Kidney (tissue), 14 donors: Measurements from ENCODE around the gene ZFPM1. TPM values are rescaled to one million over a fixed set of nuclear protein-coding genes. Genes with fewer than 3 reads are reported as not detected.

Source experiments
- DNase-seq, 5 donors: peaks; one replicate each; pipeline ENCODE4 v3.0.0-alpha.2; 2013 to 2020
- FAIRE-seq: peaks from 2 replicates; lab custom pipeline; 2012; peaks lifted over from hg19 to GRCh38; lab: Jason Lieb, UNC
- H3K27ac ChIP-seq, 2 donors: one replicate each; pipeline ENCODE4 v1.7.0; 2013; ENCODE audit warnings: low read depth in 2 of 2, low read length in 2 of 2, inconsistent platforms in 1 of 2
- H3K27me3 ChIP-seq: one replicate; pipeline ENCODE4 v1.7.1; 2013; ENCODE audit warnings: low read length, inconsistent platforms; ENCODE audit not compliant: control insufficient read depth, insufficient read depth
- H3K36me3 ChIP-seq, 3 donors: one replicate each; pipeline versions ENCODE4 v1.7.0 to v1.7.1; 2013; ENCODE audit warnings: low read length in 3 of 3, control low read depth in 1 of 3, inconsistent platforms in 1 of 3; ENCODE audit not compliant: insufficient read depth in 3 of 3, control insufficient read depth in 2 of 3
- H3K4me1 ChIP-seq, 3 donors: one replicate each; pipeline versions ENCODE4 v1.7.0 to v1.7.1; 2013; ENCODE audit warnings: low read length in 3 of 3, inconsistent platforms in 1 of 3, low read depth in 1 of 3; ENCODE audit not compliant: control insufficient read depth in 2 of 3, insufficient read depth in 2 of 3
- H3K4me3 ChIP-seq, 3 donors: one replicate each; pipeline versions ENCODE4 v1.7.0 to v1.8.1; 2013; ENCODE audit warnings: low read length in 3 of 3, control low read depth in 1 of 3, inconsistent platforms in 1 of 3
- H3K9ac ChIP-seq, 3 donors: one replicate each; pipeline versions ENCODE4 v1.7.0 to v1.7.1; 2013; ENCODE audit warnings: low read length in 3 of 3, control low read depth in 1 of 3, inconsistent platforms in 1 of 3
- H3K9me3 ChIP-seq, 3 donors: one replicate each; pipeline versions ENCODE4 v1.7.0 to v1.7.1; 2013; ENCODE audit warnings: low read length in 3 of 3, control low read depth in 1 of 3, inconsistent platforms in 1 of 3; ENCODE audit not compliant: control insufficient read depth in 2 of 3, insufficient read depth in 1 of 3
- CTCF ChIP-seq: IDR thresholded peaks from 3 replicates; pipeline ENCODE4 v1.5.1; 2012; ENCODE audit warnings: mild to moderate bottlenecking, moderate library complexity, borderline replicate concordance; ENCODE audit not compliant: insufficient read depth; ENCODE audit errors: extremely low read depth
- intact Hi-C: fragments of 100-400 bp; cut with DNase I; formaldehyde crosslinking; loops from one replicate; pipeline ENCODE4 v1.11.1; 2022
- polyA plus RNA-seq: library from polyadenylated mRNA; stranded (reverse); fragments of 350-450 nt; fragmentation: Illumina TruSeq; extraction: RNeasy Lipid Tissue Mini Kit (QIAGEN cat#74804); gene quantifications from one replicate; pipeline ENCODE4 v1.2.3, GENCODE V29; 2014; ENCODE audit warnings: low read depth, low replicate concordance; ENCODE audit not compliant: insufficient read depth
- total RNA-seq: library from RNA; stranded (reverse); fragmentation: NEBNext Ultra II Directional; extraction: Animal tissue kit (Norgen Biotek cat#: 25700); gene quantifications from one replicate; pipeline ENCODE4 v1.2.1, GENCODE V29; 2021
- donor health status: control.
- donor health status: control.
- donor health status: control.
- donor health status: control.
- donor health status: control.
- donor health status: DM: yes; HTN: yes; CAD: no.
- donor health status: Normal renal cell carcinoma (clear cell type).

Gene ZFPM1
- total and polyA plus RNA-seq, 2 donors from 2014 or later: 1.9 to 9.2 TPM

GRCh38 chr16:88519240-88519639 is 66.2 kb downstream of the ZFPM1 start:
- Histone ChIP-seq H3K4me1 (no peaks in the 10 kb centered on the region), H3K4me3 (no peak overlapping the region), H3K9ac (no peak overlapping the region), H3K27ac (no peak overlapping the region), H3K36me3 (no peaks in the 10 kb centered on the region), H3K9me3 (no peaks in the 10 kb centered on the region), H3K27me3 (no peaks in the 10 kb centered on the region)
- no peak for DNase-seq
- no peak for TF ChIP-seq CTCF
- no peak for FAIRE-seq
- intact Hi-C loops: no loop called here

GRCh38 chr16:88519938-88520653 is 67.0 kb downstream of the ZFPM1 start:
- H3K4me3 ChIP-seq: no peak overlapping the region
- FAIRE-seq: no peak
- no peaks in the 10 kb centered on the region for H3K27me3 ChIP-seq
- intact Hi-C loops: no loop called here
- H3K4me1 ChIP-seq: peaks cover 0 to 6% (median 0%) of the 10 kb centered on the region in 3 donors
- TF ChIP-seq CTCF: no peak
- H3K9ac ChIP-seq: no peak overlapping the region
- no peaks in the 10 kb centered on the region for H3K9me3 ChIP-seq
- DNase-seq: no peak
- H3K27ac ChIP-seq: no peak overlapping the region
- H3K36me3 ChIP-seq: no peaks in the 10 kb centered on the region

- no peaks in the 10 kb centered on the region for H3K9me3 ChIP-seq
- no peak overlapping the region for H3K4me3 ChIP-seq
- intact Hi-C loops: no loop called here
- no peak overlapping the region for H3K27ac ChIP-seq
- DNase-seq: no peak
- H3K4me1 ChIP-seq: peaks cover 0 to 9% (median 0%) of the 10 kb centered on the region in 3 donors
- no peaks in the 10 kb centered on the region for H3K36me3 ChIP-seq
- no peak overlapping the region for H3K9ac ChIP-seq
- H3K27me3 ChIP-seq: no peaks in the 10 kb centered on the region
- TF ChIP-seq CTCF: no peak
- FAIRE-seq: no peak
Measured at GRCh38 chr16:88521674-88522073, 68.6 kb downstream of the ZFPM1 start.
